PC-9 (cell line): ENCODE measurements around the gene CLCA4. TPM values are rescaled to one million over a fixed set of nuclear protein-coding genes. Genes with fewer than 3 reads are reported as not detected.

Experiments used
- Bru-seq: library from RNA; stranded (reverse); fragments of 400-500 nt; gene quantifications from one replicate; lab custom pipeline; 2021; lab: Mats Ljungman, UMichigan
- BruChase-seq, 2 experiments: library from RNA; stranded (reverse); fragments of 400-500 nt; gene quantifications; one replicate each; lab custom pipeline; 2021; lab: Mats Ljungman, UMichigan
- BruUV-seq: library from RNA; stranded (reverse); fragments of 400-500 nt; replicated peaks from 2 replicates; lab custom pipeline; 2021; lab: Mats Ljungman, UMichigan
- CTCF ChIA-PET: fragments of 300-600 bp; sonication (Branson Sonifier 250); formaldehyde crosslinking; loops from one replicate; lab custom pipeline; 2022; ENCODE audit warnings: antibody characterized with exemption; lab: Charles Lee
- POLR2A ChIA-PET: fragments of 300-600 bp; sonication (Branson Sonifier 250); formaldehyde crosslinking; loops from one replicate; lab custom pipeline; 2022; ENCODE audit warnings: antibody characterized with exemption; ENCODE audit not compliant: unreplicated experiment; lab: Charles Lee
- DNase-seq, 2 experiments: peaks; one replicate each; pipeline versions ENCODE4 v3.0.0 to v3.0.0-alpha.2; 2015 to 2022; ENCODE audit warnings: mixed read lengths in 1 of 2
- H2AFZ ChIP-seq: fragments of 200-600 bp; sonication (generic); 2 replicates; pipeline ENCODE4 v1.8.1; 2017; ENCODE audit warnings: antibody characterized with exemption
- H3F3A ChIP-seq: fragments of 200-600 bp; sonication (generic); 2 replicates; pipeline ENCODE4 v1.8.1; 2017; ENCODE audit warnings: antibody characterized with exemption, mild to moderate bottlenecking, low read depth; ENCODE audit not compliant: insufficient read depth
- H3K27ac ChIP-seq: fragments of 200-600 bp; sonication (generic); 2 replicates; pipeline ENCODE4 v1.6.1; 2016; ENCODE audit warnings: mixed run types
- H3K27me3 ChIP-seq: fragments of 200-600 bp; sonication (generic); 2 replicates; pipeline ENCODE4 v1.6.1; 2016; ENCODE audit warnings: low read depth, mixed run types; ENCODE audit not compliant: insufficient read depth
- H3K36me3 ChIP-seq: fragments of 200-600 bp; sonication (generic); 2 replicates; pipeline ENCODE4 v1.6.1; 2016; ENCODE audit warnings: low read depth, mixed run types
- H3K4me1 ChIP-seq: fragments of 200-600 bp; sonication (generic); replicated peaks from 2 replicates; pipeline ENCODE4 v1.6.1; 2016; ENCODE audit warnings: mixed run types; ENCODE audit not compliant: insufficient read depth
- H3K4me2 ChIP-seq: fragments of 200-600 bp; sonication (generic); 2 replicates; pipeline ENCODE4 v1.6.1; 2017; ENCODE audit warnings: mixed run types
- H3K4me3 ChIP-seq: fragments of 200-600 bp; sonication (generic); 2 replicates; pipeline ENCODE4 v1.6.1; 2016; ENCODE audit warnings: mixed run types
- H3K79me2 ChIP-seq: fragments of 200-600 bp; sonication (generic); 2 replicates; pipeline ENCODE4 v1.6.1; 2017; ENCODE audit warnings: low read depth, mixed run types
- H3K9me2 ChIP-seq: fragments of 200-600 bp; sonication (generic); 2 replicates; pipeline ENCODE4 v1.8.1; 2017; ENCODE audit warnings: mild to moderate bottlenecking; ENCODE audit not compliant: insufficient read depth
- H3K9me3 ChIP-seq: fragments of 200-600 bp; sonication (generic); 2 replicates; pipeline ENCODE4 v1.8.1; 2016; ENCODE audit warnings: low read depth; ENCODE audit not compliant: insufficient read depth
- H4K20me1 ChIP-seq: fragments of 200-600 bp; sonication (generic); 2 replicates; pipeline ENCODE4 v1.8.1; 2017; ENCODE audit not compliant: insufficient read depth
- EZH2 ChIP-seq: fragments of 200-600 bp; sonication (generic); IDR thresholded peaks from 2 replicates; pipeline ENCODE4 v1.8.0; 2017; ENCODE audit warnings: antibody characterized with exemption, low read depth
- intact Hi-C: fragments of 100-400 bp; cut with micrococcal nuclease; formaldehyde crosslinking; loops from one replicate; pipeline ENCODE4 v1.10.0; 2022; ENCODE audit not compliant: unreplicated experiment
- long read RNA-seq: library from polyadenylated mRNA; stranded (forward); transcript quantifications from one replicate; pipeline ENCODE4 v2.0.0, GENCODE V29; 2022
- total RNA-seq: library from RNA; stranded (reverse); gene quantifications from 2 replicates; pipeline ENCODE4 v1.2.3, GENCODE V29; 2021
- TF ChIP-seq, protein P1 (sequence below): fragments of 200-600 bp; sonication (generic); conservative IDR thresholded peaks from 2 replicates; pipeline ENCODE4 v1.6.1; 2017; ENCODE audit warnings: mixed run types, antibody characterized with exemption, mild to moderate bottlenecking, moderate library complexity

Gene CLCA4, protein sequence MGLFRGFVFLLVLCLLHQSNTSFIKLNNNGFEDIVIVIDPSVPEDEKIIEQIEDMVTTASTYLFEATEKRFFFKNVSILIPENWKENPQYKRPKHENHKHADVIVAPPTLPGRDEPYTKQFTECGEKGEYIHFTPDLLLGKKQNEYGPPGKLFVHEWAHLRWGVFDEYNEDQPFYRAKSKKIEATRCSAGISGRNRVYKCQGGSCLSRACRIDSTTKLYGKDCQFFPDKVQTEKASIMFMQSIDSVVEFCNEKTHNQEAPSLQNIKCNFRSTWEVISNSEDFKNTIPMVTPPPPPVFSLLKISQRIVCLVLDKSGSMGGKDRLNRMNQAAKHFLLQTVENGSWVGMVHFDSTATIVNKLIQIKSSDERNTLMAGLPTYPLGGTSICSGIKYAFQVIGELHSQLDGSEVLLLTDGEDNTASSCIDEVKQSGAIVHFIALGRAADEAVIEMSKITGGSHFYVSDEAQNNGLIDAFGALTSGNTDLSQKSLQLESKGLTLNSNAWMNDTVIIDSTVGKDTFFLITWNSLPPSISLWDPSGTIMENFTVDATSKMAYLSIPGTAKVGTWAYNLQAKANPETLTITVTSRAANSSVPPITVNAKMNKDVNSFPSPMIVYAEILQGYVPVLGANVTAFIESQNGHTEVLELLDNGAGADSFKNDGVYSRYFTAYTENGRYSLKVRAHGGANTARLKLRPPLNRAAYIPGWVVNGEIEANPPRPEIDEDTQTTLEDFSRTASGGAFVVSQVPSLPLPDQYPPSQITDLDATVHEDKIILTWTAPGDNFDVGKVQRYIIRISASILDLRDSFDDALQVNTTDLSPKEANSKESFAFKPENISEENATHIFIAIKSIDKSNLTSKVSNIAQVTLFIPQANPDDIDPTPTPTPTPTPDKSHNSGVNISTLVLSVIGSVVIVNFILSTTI
- total RNA-seq: not detected in 2 replicates
- not detected for Bru-seq, nascent RNA
- BruChase-seq, experiment 1, labeled RNA remaining after a 2-hour chase: not detected
- percentile 5 among the genes with signal in this experiment for BruChase-seq, experiment 2, labeled RNA remaining after a 6-hour chase
- long read RNA-seq: 0 reads

DNA sequence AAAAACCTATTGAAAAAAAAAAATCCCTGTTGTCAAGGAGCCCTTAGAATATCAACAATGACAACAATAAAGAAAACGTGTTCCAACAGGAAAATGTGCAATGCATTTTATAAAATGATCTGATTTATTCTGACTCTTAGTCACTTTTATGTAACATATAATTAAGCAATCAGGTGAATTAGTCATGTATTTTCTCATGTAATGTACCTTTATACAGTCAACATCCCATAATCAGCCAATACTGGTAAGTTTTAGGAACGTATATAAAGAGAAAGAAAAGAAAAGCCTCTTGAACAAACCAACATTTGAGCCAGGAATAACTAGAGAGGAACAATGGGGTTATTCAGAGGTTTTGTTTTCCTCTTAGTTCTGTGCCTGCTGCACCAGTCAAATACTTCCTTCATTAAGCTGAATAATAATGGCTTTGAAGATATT, at the start of gene CLCA4:
Gene CLCA4 (plus strand): TSS at position 292 of the 435 bp plus-strand sequence. CDS start 42 bp downstream, at position 334.
- Histone ChIP-seq H3K27ac (no peak within 1 kb of the TSS), H3K4me1 (peaks cover 10% of the 10 kb centered on the region), H3F3A (peaks cover 8% of the 10 kb centered on the region; the same call in 1 of the 2 replicates), H3K9me3 (0 out of 2 replicates have a peak, but pooled peaks cover 2% of the 10 kb centered on the region), H3K9me2 (0 out of 2 replicates have a peak, but pooled peaks cover 4% of the 10 kb centered on the region), H3K79me2 (no peaks in the 10 kb centered on the region), H3K4me3 (no peak within 1 kb of the TSS), H3K36me3 (no peaks in the 10 kb centered on the region), H3K4me2 (no peak within 1 kb of the TSS), H4K20me1 (no peaks in the 10 kb centered on the region), H3K27me3 (no peaks in the 10 kb centered on the region), H2AFZ (no peak within 1 kb of the TSS)
- intact Hi-C loops: no loop called here
- TF ChIP-seq, protein P1, sequence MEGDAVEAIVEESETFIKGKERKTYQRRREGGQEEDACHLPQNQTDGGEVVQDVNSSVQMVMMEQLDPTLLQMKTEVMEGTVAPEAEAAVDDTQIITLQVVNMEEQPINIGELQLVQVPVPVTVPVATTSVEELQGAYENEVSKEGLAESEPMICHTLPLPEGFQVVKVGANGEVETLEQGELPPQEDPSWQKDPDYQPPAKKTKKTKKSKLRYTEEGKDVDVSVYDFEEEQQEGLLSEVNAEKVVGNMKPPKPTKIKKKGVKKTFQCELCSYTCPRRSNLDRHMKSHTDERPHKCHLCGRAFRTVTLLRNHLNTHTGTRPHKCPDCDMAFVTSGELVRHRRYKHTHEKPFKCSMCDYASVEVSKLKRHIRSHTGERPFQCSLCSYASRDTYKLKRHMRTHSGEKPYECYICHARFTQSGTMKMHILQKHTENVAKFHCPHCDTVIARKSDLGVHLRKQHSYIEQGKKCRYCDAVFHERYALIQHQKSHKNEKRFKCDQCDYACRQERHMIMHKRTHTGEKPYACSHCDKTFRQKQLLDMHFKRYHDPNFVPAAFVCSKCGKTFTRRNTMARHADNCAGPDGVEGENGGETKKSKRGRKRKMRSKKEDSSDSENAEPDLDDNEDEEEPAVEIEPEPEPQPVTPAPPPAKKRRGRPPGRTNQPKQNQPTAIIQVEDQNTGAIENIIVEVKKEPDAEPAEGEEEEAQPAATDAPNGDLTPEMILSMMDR: no peak
- no peak for TF ChIP-seq EZH2
- BruUV-seq: no TSS peak
- POLR2A ChIA-PET: no interaction called here
- CTCF ChIA-PET: no interaction called here
- peak in 1 of 2 experiments; percentile 44 for DNase-seq

DNA sequence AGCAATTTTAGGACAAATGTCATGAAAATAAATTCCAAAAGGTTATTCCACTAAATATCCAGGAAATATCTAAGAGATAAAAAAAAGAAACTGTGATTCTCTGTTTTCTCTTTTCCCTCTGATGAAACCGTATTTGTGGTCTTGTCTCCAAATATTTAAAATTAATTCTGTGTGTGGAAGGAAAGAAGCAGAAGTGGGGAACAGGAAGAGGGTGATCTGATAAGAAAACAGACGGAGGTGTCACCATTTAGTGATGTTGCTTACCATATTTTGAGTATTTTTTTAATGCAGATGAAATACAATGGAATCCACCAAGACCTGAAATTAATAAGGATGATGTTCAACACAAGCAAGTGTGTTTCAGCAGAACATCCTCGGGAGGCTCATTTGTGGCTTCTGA, 48.6 kb upstream of the CLCA4 start:
- CTCF ChIA-PET: no interaction called here
- no peaks in the 10 kb centered on the region for H3K9me3 ChIP-seq
- H3K4me1 ChIP-seq: no peaks in the 10 kb centered on the region
- no peaks in the 10 kb centered on the region for H4K20me1 ChIP-seq
- no peak overlapping the region for H3K4me2 ChIP-seq
- H2AFZ ChIP-seq: no peak overlapping the region
- intact Hi-C loops: no loop called here
- no peaks in the 10 kb centered on the region for H3K36me3 ChIP-seq
- no peak for DNase-seq
- no peak overlapping the region for H3K27ac ChIP-seq
- no peaks in the 10 kb centered on the region for H3K27me3 ChIP-seq
- no peak overlapping the region for H3K4me3 ChIP-seq
- TF ChIP-seq, protein P1: no peak
- TF ChIP-seq EZH2: no peak
- H3K79me2 ChIP-seq: no peaks in the 10 kb centered on the region
- no peaks in the 10 kb centered on the region for H3K9me2 ChIP-seq
- no peaks in the 10 kb centered on the region for H3F3A ChIP-seq
- no TSS peak for BruUV-seq
- POLR2A ChIA-PET: no interaction called here
